Ascending aorta (tissue), 2 donors: Measurements from ENCODE around the gene ZNF695. TPM values are rescaled to one million over a fixed set of nuclear protein-coding genes. Genes with fewer than 3 reads are reported as not detected.
"Not testable (repeated sequence)": the region's sequence is repeated elsewhere in the genome, so short reads cannot be mapped to it uniquely, and the experiment has no call there.

Experiments
- DNase-seq, 2 donors: peaks; one replicate each; pipeline ENCODE4 v3.0.0-alpha.2; 2019; ENCODE audit warnings: low spot score in 2 of 2
- H3K27ac ChIP-seq, 2 donors: fragments of 200-600 bp; sonication (generic); one replicate each; pipeline ENCODE4 v1.5.1; 2016 to 2017; ENCODE audit warnings: mild to moderate bottlenecking in 1 of 2
- H3K27me3 ChIP-seq: fragments of 200-600 bp; sonication (generic); one replicate; pipeline ENCODE4 v1.5.1; 2017
- H3K36me3 ChIP-seq, 2 donors: fragments of 200-600 bp; sonication (generic); one replicate each; pipeline ENCODE4 v1.5.1; 2016
- H3K4me1 ChIP-seq, 2 donors: fragments of 200-600 bp; sonication (generic); one replicate each; pipeline ENCODE4 v1.5.1; 2016 to 2017; ENCODE audit warnings: mild to moderate bottlenecking in 1 of 2
- H3K4me3 ChIP-seq, 2 donors: fragments of 200-600 bp; sonication (generic); one replicate each; pipeline ENCODE4 v1.5.1; 2016 to 2017; ENCODE audit warnings: mild to moderate bottlenecking in 1 of 2
- H3K9me3 ChIP-seq, 2 donors: fragments of 200-600 bp; sonication (generic); one replicate each; pipeline ENCODE4 v1.5.1; 2016
- intact Hi-C: fragments of 100-400 bp; cut with DNase I; formaldehyde crosslinking; loops from one replicate; pipeline ENCODE4 v1.15.1; 2023
- total RNA-seq: library from RNA; depleted of rRNA; stranded (reverse); fragments of >200 nt; gene quantifications from one replicate; pipeline ENCODE4 v1.1.0, GENCODE V29; 2016
- TF ChIP-seq, protein P1 (sequence below), 3 experiments: fragments of 200-600 bp in 2 of 3; fragments of 450-650 bp in 1 of 3; sonication (generic) in 2 of 3; IDR thresholded peaks; one replicate each; pipeline ENCODE4 v1.5.1; 2016 to 2019; ENCODE audit warnings: antibody characterized with exemption in 3 of 3, mild to moderate bottlenecking in 1 of 3, moderate library complexity in 1 of 3

The ZNF695 gene
- total RNA-seq, 1 donor from 2014 or later = not detected

DNA sequence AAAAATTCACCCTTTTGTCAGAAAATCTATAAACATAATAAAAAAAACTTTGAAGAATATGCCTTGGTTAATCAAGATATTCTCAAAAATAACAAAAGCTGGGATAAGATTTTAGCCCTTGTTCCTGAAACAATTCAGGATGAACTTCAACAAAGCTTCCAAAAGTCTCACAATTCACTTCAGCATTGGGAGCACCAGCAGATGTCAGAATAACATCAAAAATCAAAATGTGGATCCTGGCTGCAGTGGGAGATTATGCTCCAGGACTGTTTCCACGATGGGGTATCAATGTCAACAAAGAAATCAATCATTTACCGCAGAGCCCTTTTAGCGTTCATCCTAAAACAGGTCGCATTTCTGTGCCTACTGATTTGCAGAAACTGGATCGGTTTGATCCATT, 35.5 kb upstream of the ZNF695 start:
- DNase-seq = no peak
- H3K9me3 ChIP-seq = peaks cover 15 to 99% of the 10 kb centered on the region in 2 donors
- H3K27ac ChIP-seq = no peak overlapping the region
- no peaks in the 10 kb centered on the region for H3K4me1 ChIP-seq
- TF ChIP-seq, protein P1, sequence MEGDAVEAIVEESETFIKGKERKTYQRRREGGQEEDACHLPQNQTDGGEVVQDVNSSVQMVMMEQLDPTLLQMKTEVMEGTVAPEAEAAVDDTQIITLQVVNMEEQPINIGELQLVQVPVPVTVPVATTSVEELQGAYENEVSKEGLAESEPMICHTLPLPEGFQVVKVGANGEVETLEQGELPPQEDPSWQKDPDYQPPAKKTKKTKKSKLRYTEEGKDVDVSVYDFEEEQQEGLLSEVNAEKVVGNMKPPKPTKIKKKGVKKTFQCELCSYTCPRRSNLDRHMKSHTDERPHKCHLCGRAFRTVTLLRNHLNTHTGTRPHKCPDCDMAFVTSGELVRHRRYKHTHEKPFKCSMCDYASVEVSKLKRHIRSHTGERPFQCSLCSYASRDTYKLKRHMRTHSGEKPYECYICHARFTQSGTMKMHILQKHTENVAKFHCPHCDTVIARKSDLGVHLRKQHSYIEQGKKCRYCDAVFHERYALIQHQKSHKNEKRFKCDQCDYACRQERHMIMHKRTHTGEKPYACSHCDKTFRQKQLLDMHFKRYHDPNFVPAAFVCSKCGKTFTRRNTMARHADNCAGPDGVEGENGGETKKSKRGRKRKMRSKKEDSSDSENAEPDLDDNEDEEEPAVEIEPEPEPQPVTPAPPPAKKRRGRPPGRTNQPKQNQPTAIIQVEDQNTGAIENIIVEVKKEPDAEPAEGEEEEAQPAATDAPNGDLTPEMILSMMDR (IDR thresholded peaks at IDR 0.05) = peak in 1 of 3 experiments; percentile 10
- intact Hi-C loops = no loop called here
- no peak overlapping the region for H3K4me3 ChIP-seq
- H3K36me3 ChIP-seq = peaks cover 10 to 11% of the 10 kb centered on the region in 2 donors
- no peaks in the 10 kb centered on the region for H3K27me3 ChIP-seq

DNA sequence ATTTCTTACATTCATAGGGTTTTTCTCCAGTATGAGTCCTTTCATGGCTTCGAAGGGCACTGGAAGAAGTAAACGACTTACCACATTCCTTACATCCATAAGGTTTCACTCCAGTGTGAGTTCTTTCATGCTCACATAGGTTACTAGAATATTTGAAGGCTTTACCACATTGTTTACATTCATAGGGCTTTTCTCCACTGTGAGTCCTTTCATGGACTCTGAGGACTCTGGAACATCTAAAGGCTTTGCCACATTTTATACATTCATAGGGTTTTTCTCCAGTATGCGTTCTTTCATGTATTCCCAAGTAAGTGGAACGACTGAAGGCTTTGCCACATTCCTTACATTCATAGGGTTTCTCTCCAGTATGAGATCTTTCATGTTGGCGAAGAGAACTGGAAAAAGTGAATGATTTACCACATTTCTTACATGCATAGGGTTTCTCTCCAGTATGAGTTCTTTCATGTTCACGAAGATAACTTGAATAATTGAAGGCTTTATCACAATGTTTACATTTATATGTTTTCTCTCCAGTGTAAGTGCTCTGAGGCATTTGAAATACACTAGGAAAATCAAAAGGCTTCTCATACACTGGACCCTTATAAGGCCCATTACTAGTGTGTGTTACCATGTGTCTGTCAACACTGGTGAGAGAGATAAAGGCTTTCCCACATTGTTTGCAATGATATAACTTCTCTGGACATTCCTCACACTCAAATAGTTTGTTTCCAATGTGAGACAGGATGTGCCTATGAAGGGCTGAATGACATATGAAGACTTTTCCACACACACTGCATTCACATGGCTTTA, 29.9 kb upstream of the ZNF695 start:
- intact Hi-C loops = no loop called here
- peaks cover 20 to 95% of the 10 kb centered on the region in 2 donors for H3K9me3 ChIP-seq
- no peaks in the 10 kb centered on the region for H3K4me1 ChIP-seq
- no peak overlapping the region for H3K27ac ChIP-seq
- TF ChIP-seq, protein P1 (IDR thresholded peaks at IDR 0.05) = no peak
- no peak for DNase-seq
- peaks cover 45 to 49% of the 10 kb centered on the region in 2 donors for H3K36me3 ChIP-seq
- H3K27me3 ChIP-seq = no peaks in the 10 kb centered on the region
- no peak overlapping the region for H3K4me3 ChIP-seq

DNA sequence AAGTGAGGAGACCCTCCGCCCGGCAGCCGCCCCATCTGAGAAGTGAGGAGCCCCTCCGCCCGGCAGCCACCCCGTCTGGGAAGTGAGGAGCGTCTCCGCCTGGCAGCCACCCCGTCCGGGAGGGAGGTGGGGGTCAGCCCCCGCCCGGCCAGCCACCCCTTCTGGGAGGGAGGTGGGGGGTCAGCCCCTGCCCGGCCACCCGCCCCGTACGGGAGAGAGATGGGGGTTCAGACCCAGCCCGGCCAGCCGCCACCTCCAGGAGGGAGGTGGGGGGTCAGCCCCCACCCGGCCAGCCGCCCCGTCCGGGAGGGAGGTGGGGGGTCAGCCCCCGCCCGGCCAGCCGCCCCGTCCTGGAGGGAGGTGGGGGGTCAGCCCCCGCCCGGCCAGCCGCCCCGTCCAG, 24.4 kb upstream of the ZNF695 start:
- H3K36me3 ChIP-seq = peaks cover 25 to 27% of the 10 kb centered on the region in 2 donors
- H3K27ac ChIP-seq, H3K4me1 ChIP-seq, intact Hi-C loops, H3K27me3 ChIP-seq, H3K4me3 ChIP-seq, DNase-seq: not testable (repeated sequence)
- peaks cover 29 to 83% of the 10 kb centered on the region in 2 donors for H3K9me3 ChIP-seq

DNA sequence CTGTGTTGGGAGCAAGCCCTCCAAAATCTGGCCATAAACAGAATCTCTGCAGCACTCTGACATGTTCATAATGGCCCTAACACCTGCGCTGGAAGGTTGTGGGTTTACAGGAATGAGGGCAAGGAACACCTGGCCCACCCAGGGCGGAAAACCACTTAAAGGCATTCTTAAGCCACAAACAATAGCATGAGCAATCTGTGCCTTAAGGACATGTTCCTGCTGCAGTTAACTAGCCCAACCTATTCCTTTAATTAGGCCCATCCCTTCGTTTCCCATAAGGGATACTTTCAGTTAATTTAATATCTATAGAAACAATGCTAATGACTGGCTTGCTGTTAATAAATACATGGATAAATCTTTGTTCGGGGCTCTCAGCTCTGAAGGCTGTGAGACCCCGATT, 16.8 kb upstream of the ZNF695 start:
- DNase-seq, H3K27me3 ChIP-seq, intact Hi-C loops, H3K27ac ChIP-seq, H3K4me1 ChIP-seq, H3K36me3 ChIP-seq, H3K4me3 ChIP-seq: not testable (repeated sequence)
- peaks cover under 1 to 34% of the 10 kb centered on the region in 2 donors for H3K9me3 ChIP-seq

DNA sequence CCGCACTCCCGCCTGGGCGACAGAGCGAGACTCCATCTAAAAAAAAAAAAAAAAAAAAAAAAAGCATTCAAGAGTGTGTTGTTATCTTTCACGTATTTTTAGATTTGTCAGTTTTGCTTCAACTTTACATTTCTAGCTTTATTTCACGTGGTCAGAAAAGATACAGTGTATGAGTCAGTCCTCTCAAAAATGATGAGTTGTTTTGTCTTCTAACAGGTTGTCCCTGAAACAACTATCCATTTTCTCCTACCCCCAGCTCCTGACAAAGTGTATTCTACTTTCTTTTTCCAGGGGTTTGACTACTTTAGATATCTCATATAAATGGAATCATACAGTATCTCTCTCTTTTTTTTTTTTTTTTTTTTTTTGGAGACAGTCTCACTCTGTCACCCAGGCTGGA, 5.5 kb upstream of the ZNF695 start:
- no peaks in the 10 kb centered on the region for H3K4me1 ChIP-seq
- H3K27ac ChIP-seq = no peak overlapping the region
- intact Hi-C loops = no loop called here

DNA sequence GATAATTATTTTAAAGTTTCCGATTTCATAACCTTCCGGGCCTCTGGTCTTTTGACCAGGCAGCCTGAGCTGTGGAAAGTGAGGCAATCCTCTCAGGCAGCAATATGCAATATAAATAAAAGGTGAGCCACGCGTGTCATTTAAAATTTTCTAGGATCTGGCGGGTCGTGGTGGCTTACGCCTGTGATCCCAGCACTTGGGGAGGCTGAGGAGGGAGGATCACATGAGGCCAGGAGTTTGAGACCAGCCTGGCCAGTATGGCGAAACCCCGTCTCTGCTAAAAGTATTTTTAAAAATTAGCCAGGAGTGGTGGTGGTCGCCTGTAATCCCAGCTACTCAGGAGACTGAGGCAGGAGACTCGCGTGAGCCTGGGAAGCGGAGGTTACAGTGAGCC, 546 bp upstream of the ZNF695 start:
- TF ChIP-seq, protein P1 (IDR thresholded peaks at IDR 0.05) = no peak
- no peak for DNase-seq
- Histone ChIP-seq H3K4me3 (peak overlapping the region in 1 of 2 donors; percentile 73), H3K27ac (no peak overlapping the region), H3K27me3 (no peaks in the 10 kb centered on the region), H3K36me3 (no peaks in the 10 kb centered on the region), H3K4me1 (no peaks in the 10 kb centered on the region), H3K9me3 (peaks cover 0 to 20% of the 10 kb centered on the region in 2 donors)
- intact Hi-C loops = no loop called here

More for the DNA sequence above, 5.5 kb upstream of the ZNF695 start:
- H3K36me3 ChIP-seq = no peaks in the 10 kb centered on the region
- TF ChIP-seq, protein P1 (IDR thresholded peaks at IDR 0.05) = no peak
- no peak for DNase-seq
- no peaks in the 10 kb centered on the region for H3K27me3 ChIP-seq
- H3K9me3 ChIP-seq = peaks cover 0 to 10% of the 10 kb centered on the region in 2 donors
- no peak overlapping the region for H3K4me3 ChIP-seq

DNA sequence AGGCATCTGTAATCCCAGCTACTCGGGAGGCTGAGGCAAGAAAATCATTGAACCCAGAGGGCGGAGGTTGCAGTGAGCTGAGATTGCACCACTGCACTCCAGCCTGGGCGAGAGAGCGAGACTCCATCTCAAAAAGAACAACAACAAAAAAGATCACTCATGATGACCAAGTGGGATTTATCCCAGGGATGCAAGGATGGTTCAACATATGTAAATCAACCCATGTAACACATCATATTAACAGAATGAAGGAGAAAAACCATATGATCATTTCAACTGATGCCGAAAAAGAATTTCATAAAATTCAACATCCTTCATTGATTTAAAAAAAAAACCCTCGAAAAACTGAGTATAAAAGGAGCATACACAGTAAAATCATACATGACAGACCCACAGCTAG, 3.8 kb downstream of the ZNF695 start:
- H3K36me3 ChIP-seq, intact Hi-C loops, H3K4me1 ChIP-seq, H3K27me3 ChIP-seq, DNase-seq, H3K27ac ChIP-seq, H3K4me3 ChIP-seq: not testable (repeated sequence)
- peaks cover 0 to 27% of the 10 kb centered on the region in 2 donors for H3K9me3 ChIP-seq
